Measurements from ENCODE around the gene RUSC2. TPM values are rescaled to one million over a fixed set of nuclear protein-coding genes. Genes with fewer than 3 reads are reported as not detected.

The RUSC2 gene
- total and polyA plus RNA-seq, 9 donors: 7.4 to 41.1 (median 26.4) TPM

- no peak for DNase-seq
- H3K27ac ChIP-seq: no peak overlapping the region
- no peak overlapping the region for H3K4me3 ChIP-seq
- no peaks in the 10 kb centered on the region for H3K9me3 ChIP-seq
- intact Hi-C loops (cut with DNase I): loop anchor here in 1 of 4 donors (10.0 kb wide), 1 partner anchor 367 kb away; the partner anchor contains the start of gene ATOSB
- H3K36me3 ChIP-seq: no peaks in the 10 kb centered on the region
- H3K27me3 ChIP-seq: no peaks in the 10 kb centered on the region
- 23 to 55% (median 36%) methylated on average over 3 of the region's 3 CpGs for WGBS, 3 donors
- H3K4me1 ChIP-seq (ENCODE audit: insufficient read depth): no peaks in the 10 kb centered on the region
- TF ChIP-seq POLR2A (IDR thresholded peaks at IDR 0.05) (no peak), EP300 (IDR thresholded peaks at IDR 0.05) (no peak), CTCF (IDR thresholded peaks at IDR 0.05) (no peak)
Observed at GRCh38 chr9:35482071-35482470, 7.8 kb upstream of the RUSC2 start.

GRCh38 chr9:35484406-35484805, 5.5 kb upstream of the RUSC2 start:
- Histone ChIP-seq H3K27ac (no peak overlapping the region), H3K4me1 (ENCODE audit: insufficient read depth) (peaks cover 4% of the 10 kb centered on the region), H3K9me3 (no peaks in the 10 kb centered on the region), H3K36me3 (no peaks in the 10 kb centered on the region), H3K27me3 (no peaks in the 10 kb centered on the region), H3K4me3 (no peak overlapping the region)
- no peak for DNase-seq
- TF ChIP-seq EP300 (IDR thresholded peaks at IDR 0.05) (no peak), CTCF (IDR thresholded peaks at IDR 0.05) (no peak), POLR2A (IDR thresholded peaks at IDR 0.05) (no peak)
- WGBS, 3 donors: 89 to 94% (median 89%) methylated on average over 3 of the region's 3 CpGs
- intact Hi-C loops (cut with DNase I): loop anchor here in 1 of 4 donors (10.0 kb wide), 1 partner anchor 370 kb away; the partner anchor contains the start of gene ATOSB

- Histone ChIP-seq H3K4me3 (no peak overlapping the region), H3K36me3 (no peaks in the 10 kb centered on the region), H3K9me3 (no peaks in the 10 kb centered on the region), H3K27ac (no peak overlapping the region), H3K4me1 (ENCODE audit: insufficient read depth) (peaks cover 8% of the 10 kb centered on the region), H3K27me3 (no peaks in the 10 kb centered on the region)
- no peak for DNase-seq
- TF ChIP-seq CTCF (IDR thresholded peaks at IDR 0.05): no peak
- no peak for TF ChIP-seq EP300 (IDR thresholded peaks at IDR 0.05)
- WGBS, 3 donors: 87 to 94% (median 91%) methylated on average over 2 of the region's 2 CpGs
- intact Hi-C loops (cut with DNase I): loop anchor here in 2 of 4 donors (5.0 to 10.0 kb wide), 2 partner anchors 65 to 372 kb away; partner anchors contain the start of gene ATOSB (in 1 of the 2)
Observed at GRCh38 chr9:35487081-35487480, 2.8 kb upstream of the RUSC2 start.

- Histone ChIP-seq H3K36me3 (no peaks in the 10 kb centered on the region), H3K4me1 (ENCODE audit: insufficient read depth) (peaks cover 8% of the 10 kb centered on the region), H3K27me3 (no peaks in the 10 kb centered on the region), H3K27ac (no peak overlapping the region), H3K9me3 (no peaks in the 10 kb centered on the region), H3K4me3 (no peak overlapping the region)
- TF ChIP-seq EP300 (IDR thresholded peaks at IDR 0.05) (no peak), CTCF (IDR thresholded peaks at IDR 0.05) (no peak), POLR2A (IDR thresholded peaks at IDR 0.05) (no peak)
- 85 to 88% (median 87%) methylated on average over 10 of the region's 10 CpGs for WGBS, 3 donors
- no peak for DNase-seq
- intact Hi-C loops (cut with DNase I): loop anchor here in 3 of 4 donors (2.0 to 10.0 kb wide), 3 partner anchors 64 to 373 kb away; partner anchors contain the start of gene ATOSB (in 1 of the 3)
Observed at GRCh38 chr9:35488021-35488420, 1.9 kb upstream of the RUSC2 start.

Measured in ovary (tissue), 9 donors.